Loucy (cell line): ENCODE data around the gene TBCD.
"Not testable (repeated sequence)": the region's sequence is repeated elsewhere in the genome, so short reads cannot be mapped to it uniquely, and the experiment has no call there.

Experiments used
- H2AFZ ChIP-seq: fragments of 200-600 bp; sonication (generic); 2 replicates; pipeline ENCODE4 v1.6.0; 2016; ENCODE audit warnings: antibody characterized with exemption, mild to moderate bottlenecking, low read length, moderate library complexity
- H3F3A ChIP-seq: fragments of 200-600 bp; 2 replicates; pipeline ENCODE4 v1.6.0; 2016; ENCODE audit warnings: antibody characterized with exemption, low read depth, mild to moderate bottlenecking
- H3K27me3 ChIP-seq: fragments of 200-600 bp; sonication (generic); 2 replicates; pipeline ENCODE4 v1.6.1; 2014; ENCODE audit warnings: low read length, mild to moderate bottlenecking; ENCODE audit not compliant: insufficient read depth, poor library complexity, severe bottlenecking
- H3K36me3 ChIP-seq: fragments of 200-600 bp; sonication (generic); 2 replicates; pipeline ENCODE4 v1.6.1; 2016; ENCODE audit warnings: low read length; ENCODE audit not compliant: insufficient read depth
- H3K4me1 ChIP-seq: fragments of 200-600 bp; sonication (generic); 2 replicates; pipeline ENCODE4 v1.5.1; 2014; ENCODE audit warnings: low read length, mild to moderate bottlenecking; ENCODE audit not compliant: insufficient read depth, poor library complexity, severe bottlenecking
- H3K4me2 ChIP-seq: fragments of 200-600 bp; sonication (generic); 2 replicates; pipeline ENCODE4 v1.6.0; 2014; ENCODE audit warnings: antibody characterized with exemption, low read length, low read depth, mild to moderate bottlenecking; ENCODE audit not compliant: poor library complexity, severe bottlenecking
- H3K4me3 ChIP-seq: fragments of 200-600 bp; sonication (generic); 2 replicates; pipeline ENCODE4 v1.5.1; 2014; ENCODE audit warnings: low read length, mild to moderate bottlenecking, mixed read lengths; ENCODE audit not compliant: poor library complexity, severe bottlenecking
- H3K79me2 ChIP-seq: fragments of 200-600 bp; sonication (generic); 2 replicates; pipeline ENCODE4 v1.6.1; 2014; ENCODE audit warnings: low read length; ENCODE audit not compliant: insufficient read depth
- H3K9ac ChIP-seq: fragments of 200-600 bp; sonication (generic); 2 replicates; pipeline ENCODE4 v1.6.0; 2014; ENCODE audit warnings: mild to moderate bottlenecking, low read depth, low read length, moderate library complexity; ENCODE audit not compliant: poor library complexity, severe bottlenecking
- H3K9me2 ChIP-seq: fragments of 200-600 bp; sonication (generic); replicated peaks from 2 replicates; pipeline ENCODE4 v1.6.1; 2016; ENCODE audit warnings: low read depth, low read length, mixed read lengths
- H3K9me3 ChIP-seq: fragments of 200-600 bp; sonication (generic); 2 replicates; pipeline ENCODE4 v1.6.1; 2014; ENCODE audit warnings: mild to moderate bottlenecking, antibody characterized with exemption, low read length, low read depth; ENCODE audit not compliant: insufficient read depth
- H4K20me1 ChIP-seq: fragments of 200-600 bp; sonication (generic); 2 replicates; pipeline ENCODE4 v1.6.0; 2014; ENCODE audit warnings: antibody characterized with exemption, low read length, mild to moderate bottlenecking; ENCODE audit not compliant: insufficient read depth, poor library complexity, severe bottlenecking
- EZH2phosphoT487 ChIP-seq: fragments of 200-600 bp; IDR thresholded peaks from 2 replicates; pipeline ENCODE4 v1.6.1; 2018; ENCODE audit warnings: antibody characterized with exemption, mild to moderate bottlenecking, moderate library complexity, borderline replicate concordance
- TF ChIP-seq, protein P1 (sequence below): fragments of 200-600 bp; sonication (generic); conservative IDR thresholded peaks from 2 replicates; pipeline ENCODE4 v1.5.1; 2014; ENCODE audit warnings: mild to moderate bottlenecking, antibody characterized with exemption, low read length

TBCD gene

DNA sequence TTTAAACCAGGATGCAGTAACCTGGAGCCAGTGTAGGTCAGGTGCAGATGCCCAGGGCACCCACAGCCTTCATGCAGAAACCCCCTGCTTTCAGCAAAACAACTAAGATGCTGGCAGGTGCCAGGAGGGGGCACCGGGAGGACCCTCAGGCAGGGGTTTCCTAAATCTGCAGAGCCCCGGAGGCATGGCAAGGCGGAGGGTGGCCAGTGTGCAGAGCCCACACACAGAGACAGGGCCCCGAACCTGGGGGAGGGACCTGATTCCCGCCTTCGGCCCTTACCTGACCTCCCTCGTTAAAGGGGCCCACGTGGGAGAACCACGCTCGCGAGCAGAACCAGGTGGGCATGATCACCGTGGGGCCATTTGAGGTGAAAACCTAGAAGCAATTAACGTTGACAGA, 213.5 kb downstream of the TBCD start:
- Histone ChIP-seq H3K4me3 (no peak overlapping the region), H3K4me2 (no peak overlapping the region), H3F3A (no peaks in the 10 kb centered on the region), H3K9me2 (no peaks in the 10 kb centered on the region), H3K27me3 (no peaks in the 10 kb centered on the region), H3K79me2 (no peaks in the 10 kb centered on the region), H2AFZ (no peak overlapping the region), H3K9me3 (no peaks in the 10 kb centered on the region), H3K4me1 (no peaks in the 10 kb centered on the region), H4K20me1 (no peaks in the 10 kb centered on the region), H3K36me3 (peaks cover 14% of the 10 kb centered on the region; the same call in 1 of the 2 replicates), H3K9ac (no peak overlapping the region)
- TF ChIP-seq EZH2phosphoT487: no peak
- TF ChIP-seq, protein P1, sequence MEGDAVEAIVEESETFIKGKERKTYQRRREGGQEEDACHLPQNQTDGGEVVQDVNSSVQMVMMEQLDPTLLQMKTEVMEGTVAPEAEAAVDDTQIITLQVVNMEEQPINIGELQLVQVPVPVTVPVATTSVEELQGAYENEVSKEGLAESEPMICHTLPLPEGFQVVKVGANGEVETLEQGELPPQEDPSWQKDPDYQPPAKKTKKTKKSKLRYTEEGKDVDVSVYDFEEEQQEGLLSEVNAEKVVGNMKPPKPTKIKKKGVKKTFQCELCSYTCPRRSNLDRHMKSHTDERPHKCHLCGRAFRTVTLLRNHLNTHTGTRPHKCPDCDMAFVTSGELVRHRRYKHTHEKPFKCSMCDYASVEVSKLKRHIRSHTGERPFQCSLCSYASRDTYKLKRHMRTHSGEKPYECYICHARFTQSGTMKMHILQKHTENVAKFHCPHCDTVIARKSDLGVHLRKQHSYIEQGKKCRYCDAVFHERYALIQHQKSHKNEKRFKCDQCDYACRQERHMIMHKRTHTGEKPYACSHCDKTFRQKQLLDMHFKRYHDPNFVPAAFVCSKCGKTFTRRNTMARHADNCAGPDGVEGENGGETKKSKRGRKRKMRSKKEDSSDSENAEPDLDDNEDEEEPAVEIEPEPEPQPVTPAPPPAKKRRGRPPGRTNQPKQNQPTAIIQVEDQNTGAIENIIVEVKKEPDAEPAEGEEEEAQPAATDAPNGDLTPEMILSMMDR: no peak

DNA sequence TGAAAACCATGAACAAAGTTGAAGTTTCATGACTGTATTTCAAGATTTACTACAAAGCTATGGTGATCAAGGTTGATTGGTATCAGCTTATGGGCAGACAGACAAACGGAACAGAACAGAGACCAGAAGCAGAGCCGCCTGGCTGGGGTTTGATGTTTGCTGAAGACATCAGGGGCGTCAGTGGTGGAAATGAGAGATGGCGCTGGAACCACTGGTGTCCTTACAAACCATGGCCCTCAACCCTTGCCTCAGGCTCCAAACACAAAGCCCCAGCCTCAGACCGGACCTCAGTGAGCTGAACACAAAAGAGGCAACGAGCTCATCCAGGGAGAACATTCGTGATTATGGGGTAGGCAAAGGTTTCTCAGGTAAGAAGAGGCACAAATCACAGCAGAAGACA, 214.6 kb downstream of the TBCD start:
- H3K9me2 ChIP-seq: no peaks in the 10 kb centered on the region
- no peaks in the 10 kb centered on the region for H3F3A ChIP-seq
- no peak overlapping the region for H3K4me3 ChIP-seq
- no peak overlapping the region for H3K9ac ChIP-seq
- H3K79me2 ChIP-seq: no peaks in the 10 kb centered on the region
- no peaks in the 10 kb centered on the region for H4K20me1 ChIP-seq
- TF ChIP-seq, protein P1: no peak
- no peak for TF ChIP-seq EZH2phosphoT487
- no peaks in the 10 kb centered on the region for H3K9me3 ChIP-seq
- no peaks in the 10 kb centered on the region for H3K4me1 ChIP-seq
- no peak overlapping the region for H2AFZ ChIP-seq
- peaks cover 14% of the 10 kb centered on the region; the same call in 1 of the 2 replicates for H3K36me3 ChIP-seq
- H3K27me3 ChIP-seq: no peaks in the 10 kb centered on the region
- H3K4me2 ChIP-seq: no peak overlapping the region

DNA sequence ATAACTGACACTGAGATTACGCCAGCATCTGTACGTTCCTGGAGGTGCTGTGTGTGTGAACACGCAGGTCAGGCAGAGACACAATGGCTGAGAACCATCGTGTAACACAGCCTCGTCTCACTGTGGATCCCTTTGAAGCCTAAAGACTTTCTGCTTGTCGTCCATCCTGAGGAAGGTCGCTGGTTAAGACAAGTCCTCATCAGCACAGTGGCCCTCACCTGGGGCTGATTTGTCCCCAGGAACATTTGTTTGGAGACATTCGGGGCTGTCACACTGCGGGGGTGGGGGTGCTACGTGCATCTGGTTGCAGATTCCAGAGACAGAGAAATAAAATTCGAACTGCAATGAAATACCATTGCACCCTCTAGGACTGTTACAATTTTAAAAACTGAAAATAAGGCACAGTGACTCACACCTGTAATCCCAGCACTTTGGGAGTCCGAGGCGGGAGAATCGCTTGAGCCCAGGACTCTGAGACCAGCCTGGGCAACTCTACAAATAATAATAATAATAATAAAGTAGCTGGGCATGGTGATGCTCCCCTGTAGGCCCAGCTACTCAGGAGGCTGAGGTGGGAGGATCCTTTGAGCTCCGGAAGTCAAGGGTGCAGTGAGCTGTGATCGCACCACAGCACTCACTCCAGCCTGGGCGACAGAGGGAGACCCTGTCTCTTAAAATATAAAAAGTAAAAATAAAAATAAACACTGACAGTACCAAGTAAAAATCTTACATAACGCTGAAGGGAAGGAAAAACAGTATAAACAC, 215.6 kb downstream of the TBCD start:
- no peaks in the 10 kb centered on the region for H3F3A ChIP-seq
- TF ChIP-seq EZH2phosphoT487: no peak
- TF ChIP-seq, protein P1: no peak
- H3K9me2 ChIP-seq: no peaks in the 10 kb centered on the region
- peaks cover 14% of the 10 kb centered on the region; the same call in 1 of the 2 replicates for H3K36me3 ChIP-seq
- H3K9me3 ChIP-seq: no peaks in the 10 kb centered on the region
- H3K79me2 ChIP-seq: no peaks in the 10 kb centered on the region
- H3K4me3 ChIP-seq: no peak overlapping the region
- H3K27me3 ChIP-seq: no peaks in the 10 kb centered on the region
- no peak overlapping the region for H3K4me2 ChIP-seq
- no peak overlapping the region for H2AFZ ChIP-seq
- no peaks in the 10 kb centered on the region for H3K4me1 ChIP-seq
- no peak overlapping the region for H3K9ac ChIP-seq
- H4K20me1 ChIP-seq: no peaks in the 10 kb centered on the region

DNA sequence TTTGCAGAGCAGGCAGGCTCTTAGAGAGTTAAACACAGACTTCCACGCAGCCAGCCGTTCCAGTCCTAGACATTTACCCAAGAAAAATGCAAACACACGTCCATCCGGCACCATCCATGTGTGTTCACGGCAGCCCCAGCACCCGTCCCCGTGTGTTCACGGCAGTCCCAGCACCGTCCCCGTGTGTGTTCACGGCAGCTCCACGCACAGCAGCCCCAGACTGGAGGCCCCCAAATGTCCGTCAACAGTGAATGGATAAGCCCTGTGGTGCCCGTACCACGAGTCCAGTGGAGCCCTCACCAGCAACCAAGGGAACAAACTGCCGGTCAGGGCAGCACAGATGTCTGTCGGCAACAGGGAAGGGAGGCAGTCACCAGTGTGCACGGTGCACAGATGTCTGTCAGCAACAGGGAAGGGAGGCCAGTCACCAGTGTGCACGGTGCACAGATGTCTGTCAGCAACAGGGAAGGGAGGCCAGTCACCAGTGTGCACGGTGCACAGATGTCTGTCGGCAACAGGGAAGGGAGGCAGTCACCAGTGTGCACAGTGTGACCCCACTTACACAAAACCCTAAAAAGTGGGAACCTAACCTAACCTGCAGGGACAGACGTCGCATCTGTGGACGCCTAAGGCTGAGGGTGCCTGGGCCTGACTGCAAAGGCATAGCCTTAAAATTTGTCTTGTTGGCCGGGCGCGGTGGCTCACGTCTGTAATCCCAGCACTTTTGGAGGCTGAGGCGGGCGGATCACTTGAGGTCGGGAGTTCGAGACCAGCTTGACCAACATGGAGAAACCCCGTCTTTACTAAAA, 216.4 kb downstream of the TBCD start:
- H3K27me3 ChIP-seq, H4K20me1 ChIP-seq, H3K9me2 ChIP-seq, H3K9me3 ChIP-seq, H3K79me2 ChIP-seq, H2AFZ ChIP-seq, H3K4me1 ChIP-seq, H3F3A ChIP-seq, H3K4me2 ChIP-seq, H3K9ac ChIP-seq, H3K4me3 ChIP-seq: not testable (repeated sequence)
- H3K36me3 ChIP-seq: peaks cover 14% of the 10 kb centered on the region; the same call in 1 of the 2 replicates
